PC-9 (cell line): Measurements from ENCODE around the gene PAK6. TPM values are rescaled to one million over a fixed set of nuclear protein-coding genes. Genes with fewer than 3 reads are reported as not detected.

Source experiments
- BruUV-seq: library from RNA; stranded (reverse); fragments of 400-500 nt; replicated peaks from 2 replicates; lab custom pipeline; 2021; lab: Mats Ljungman, UMichigan
- CTCF ChIA-PET: fragments of 300-600 bp; sonication (Branson Sonifier 250); formaldehyde crosslinking; loops from one replicate; lab custom pipeline; 2022; ENCODE audit warnings: antibody characterized with exemption; lab: Charles Lee
- POLR2A ChIA-PET: fragments of 300-600 bp; sonication (Branson Sonifier 250); formaldehyde crosslinking; loops from one replicate; lab custom pipeline; 2022; ENCODE audit warnings: antibody characterized with exemption; ENCODE audit not compliant: unreplicated experiment; lab: Charles Lee
- DNase-seq, 2 experiments: peaks; one replicate each; pipeline versions ENCODE4 v3.0.0 to v3.0.0-alpha.2; 2015 to 2022; ENCODE audit warnings: mixed read lengths in 1 of 2
- H2AFZ ChIP-seq: fragments of 200-600 bp; sonication (generic); 2 replicates; pipeline ENCODE4 v1.8.1; 2017; ENCODE audit warnings: antibody characterized with exemption
- H3F3A ChIP-seq: fragments of 200-600 bp; sonication (generic); 2 replicates; pipeline ENCODE4 v1.8.1; 2017; ENCODE audit warnings: antibody characterized with exemption, mild to moderate bottlenecking, low read depth; ENCODE audit not compliant: insufficient read depth
- H3K27ac ChIP-seq: fragments of 200-600 bp; sonication (generic); 2 replicates; pipeline ENCODE4 v1.6.1; 2016; ENCODE audit warnings: mixed run types
- H3K27me3 ChIP-seq: fragments of 200-600 bp; sonication (generic); 2 replicates; pipeline ENCODE4 v1.6.1; 2016; ENCODE audit warnings: low read depth, mixed run types; ENCODE audit not compliant: insufficient read depth
- H3K36me3 ChIP-seq: fragments of 200-600 bp; sonication (generic); 2 replicates; pipeline ENCODE4 v1.6.1; 2016; ENCODE audit warnings: low read depth, mixed run types
- H3K4me1 ChIP-seq: fragments of 200-600 bp; sonication (generic); replicated peaks from 2 replicates; pipeline ENCODE4 v1.6.1; 2016; ENCODE audit warnings: mixed run types; ENCODE audit not compliant: insufficient read depth
- H3K4me2 ChIP-seq: fragments of 200-600 bp; sonication (generic); 2 replicates; pipeline ENCODE4 v1.6.1; 2017; ENCODE audit warnings: mixed run types
- H3K4me3 ChIP-seq: fragments of 200-600 bp; sonication (generic); 2 replicates; pipeline ENCODE4 v1.6.1; 2016; ENCODE audit warnings: mixed run types
- H3K79me2 ChIP-seq: fragments of 200-600 bp; sonication (generic); 2 replicates; pipeline ENCODE4 v1.6.1; 2017; ENCODE audit warnings: low read depth, mixed run types
- H3K9me2 ChIP-seq: fragments of 200-600 bp; sonication (generic); 2 replicates; pipeline ENCODE4 v1.8.1; 2017; ENCODE audit warnings: mild to moderate bottlenecking; ENCODE audit not compliant: insufficient read depth
- H3K9me3 ChIP-seq: fragments of 200-600 bp; sonication (generic); 2 replicates; pipeline ENCODE4 v1.8.1; 2016; ENCODE audit warnings: low read depth; ENCODE audit not compliant: insufficient read depth
- H4K20me1 ChIP-seq: fragments of 200-600 bp; sonication (generic); 2 replicates; pipeline ENCODE4 v1.8.1; 2017; ENCODE audit not compliant: insufficient read depth
- EZH2 ChIP-seq: fragments of 200-600 bp; sonication (generic); IDR thresholded peaks from 2 replicates; pipeline ENCODE4 v1.8.0; 2017; ENCODE audit warnings: antibody characterized with exemption, low read depth
- intact Hi-C: fragments of 100-400 bp; cut with micrococcal nuclease; formaldehyde crosslinking; loops from one replicate; pipeline ENCODE4 v1.10.0; 2022; ENCODE audit not compliant: unreplicated experiment
- total RNA-seq: library from RNA; stranded (reverse); gene quantifications from 2 replicates; pipeline ENCODE4 v1.2.3, GENCODE V29; 2021
- TF ChIP-seq, protein P1 (sequence below): fragments of 200-600 bp; sonication (generic); conservative IDR thresholded peaks from 2 replicates; pipeline ENCODE4 v1.6.1; 2017; ENCODE audit warnings: mixed run types, antibody characterized with exemption, mild to moderate bottlenecking, moderate library complexity

Gene PAK6
- total RNA-seq, 1 experiment from 2014 or later: 10.7 TPM

DNA sequence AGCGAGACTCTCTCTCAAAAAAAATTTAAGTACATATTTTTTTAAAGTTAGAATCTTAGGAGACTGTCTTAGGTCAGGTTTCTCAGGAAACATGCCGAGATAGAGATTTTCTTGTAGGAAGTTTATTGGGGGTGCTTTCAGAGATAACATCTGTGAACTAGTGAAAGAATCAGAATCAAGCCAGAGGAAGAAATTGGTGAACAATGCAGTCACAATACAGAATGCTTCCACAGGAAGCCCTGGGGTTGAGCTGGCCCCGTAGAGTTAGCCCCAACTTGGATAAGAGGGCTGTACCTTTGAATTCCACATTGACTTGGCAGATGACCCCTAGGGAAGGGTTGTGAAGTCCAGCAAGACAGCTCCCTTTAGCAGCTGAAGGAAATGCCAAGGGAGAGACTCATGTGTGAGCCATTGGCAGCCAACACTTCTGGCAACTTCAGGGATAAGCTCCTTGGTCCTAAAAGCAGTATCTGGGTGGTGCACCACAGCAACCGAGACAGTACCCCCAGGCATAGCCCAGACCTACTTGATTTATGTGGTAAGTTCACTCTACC lies 75.9 kb downstream of the PAK6 start:
- TF ChIP-seq, protein P1, sequence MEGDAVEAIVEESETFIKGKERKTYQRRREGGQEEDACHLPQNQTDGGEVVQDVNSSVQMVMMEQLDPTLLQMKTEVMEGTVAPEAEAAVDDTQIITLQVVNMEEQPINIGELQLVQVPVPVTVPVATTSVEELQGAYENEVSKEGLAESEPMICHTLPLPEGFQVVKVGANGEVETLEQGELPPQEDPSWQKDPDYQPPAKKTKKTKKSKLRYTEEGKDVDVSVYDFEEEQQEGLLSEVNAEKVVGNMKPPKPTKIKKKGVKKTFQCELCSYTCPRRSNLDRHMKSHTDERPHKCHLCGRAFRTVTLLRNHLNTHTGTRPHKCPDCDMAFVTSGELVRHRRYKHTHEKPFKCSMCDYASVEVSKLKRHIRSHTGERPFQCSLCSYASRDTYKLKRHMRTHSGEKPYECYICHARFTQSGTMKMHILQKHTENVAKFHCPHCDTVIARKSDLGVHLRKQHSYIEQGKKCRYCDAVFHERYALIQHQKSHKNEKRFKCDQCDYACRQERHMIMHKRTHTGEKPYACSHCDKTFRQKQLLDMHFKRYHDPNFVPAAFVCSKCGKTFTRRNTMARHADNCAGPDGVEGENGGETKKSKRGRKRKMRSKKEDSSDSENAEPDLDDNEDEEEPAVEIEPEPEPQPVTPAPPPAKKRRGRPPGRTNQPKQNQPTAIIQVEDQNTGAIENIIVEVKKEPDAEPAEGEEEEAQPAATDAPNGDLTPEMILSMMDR: no peak
- Histone ChIP-seq H3K27ac (no peak overlapping the region), H3K9me2 (no peaks in the 10 kb centered on the region), H3K4me2 (no peak overlapping the region), H3K27me3 (no peaks in the 10 kb centered on the region), H3K79me2 (no peaks in the 10 kb centered on the region), H3K4me1 (peaks cover 9% of the 10 kb centered on the region), H4K20me1 (no peaks in the 10 kb centered on the region), H2AFZ (no peak overlapping the region), H3K4me3 (no peak overlapping the region), H3K9me3 (no peaks in the 10 kb centered on the region), H3F3A (peaks cover 5% of the 10 kb centered on the region), H3K36me3 (no peaks in the 10 kb centered on the region)
- DNase-seq: no peak
- POLR2A ChIA-PET: interaction anchor here (0.6 kb wide), 1 partner anchor 24 kb away, joined by 6 read pairs; no protein-coding TSS in a partner anchor
- intact Hi-C loops: no loop called here
- no TSS peak for BruUV-seq
- CTCF ChIA-PET: no interaction called here

DNA sequence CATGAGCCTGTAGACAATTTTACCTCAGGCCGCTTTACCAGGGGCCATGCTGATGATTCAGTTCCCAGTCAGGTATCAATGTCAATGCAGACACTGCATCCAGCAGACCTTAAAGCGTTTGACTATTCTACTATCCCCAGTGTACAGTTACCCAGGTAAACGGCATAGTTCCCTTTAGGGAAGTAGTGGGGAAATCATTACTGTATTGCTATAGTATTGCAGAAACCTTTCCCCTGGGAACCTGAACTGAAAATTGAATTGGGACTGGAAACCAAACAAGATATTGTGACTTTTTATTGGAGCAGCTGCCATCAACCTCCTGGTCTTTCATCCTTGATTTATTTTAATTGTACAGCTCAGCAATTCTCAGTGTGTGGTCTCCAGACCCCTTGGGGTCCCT lies 78.1 kb downstream of the PAK6 start:
- H3K79me2 ChIP-seq: no peaks in the 10 kb centered on the region
- POLR2A ChIA-PET: interaction anchor here (0.7 kb wide), 1 partner anchor 384 kb away, joined by 6 read pairs; no protein-coding TSS in a partner anchor

DNA sequence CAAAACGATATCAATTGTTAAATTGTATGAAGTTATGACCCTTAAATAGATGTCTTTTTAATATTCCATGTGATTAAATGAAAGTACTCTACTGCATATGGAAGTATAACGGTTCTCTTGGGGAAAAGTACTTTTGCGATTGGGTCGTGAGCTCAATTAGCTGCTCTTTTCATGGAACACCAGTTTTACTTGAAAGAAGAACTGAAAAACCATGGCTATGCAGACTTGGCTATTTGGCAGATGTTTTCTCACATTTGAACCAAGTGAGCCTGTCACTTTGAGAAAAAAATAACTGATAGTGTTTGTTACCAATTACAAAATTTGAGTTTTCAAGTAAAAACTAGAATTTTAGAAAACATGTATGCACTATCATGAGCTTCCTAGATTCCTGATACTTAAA lies 78.7 kb downstream of the PAK6 start:
- intact Hi-C loops: no loop called here
- CTCF ChIA-PET: no interaction called here
- H3K36me3 ChIP-seq: no peaks in the 10 kb centered on the region
- no peaks in the 10 kb centered on the region for H3K9me2 ChIP-seq
- DNase-seq: no peak
- no peaks in the 10 kb centered on the region for H3K79me2 ChIP-seq
- no peak for TF ChIP-seq EZH2
- TF ChIP-seq, protein P1: no peak
- H3K27me3 ChIP-seq: no peaks in the 10 kb centered on the region
- no peaks in the 10 kb centered on the region for H4K20me1 ChIP-seq
- no peak overlapping the region for H3K4me3 ChIP-seq
- peaks cover 9% of the 10 kb centered on the region for H3K4me1 ChIP-seq
- peaks cover 5% of the 10 kb centered on the region for H3F3A ChIP-seq
- no peak overlapping the region for H3K27ac ChIP-seq
- no peak overlapping the region for H2AFZ ChIP-seq
- no TSS peak for BruUV-seq
- H3K9me3 ChIP-seq: no peaks in the 10 kb centered on the region
- POLR2A ChIA-PET: no interaction called here
- no peak overlapping the region for H3K4me2 ChIP-seq

More for the DNA sequence above, 78.1 kb downstream of the PAK6 start:
- Histone ChIP-seq H3K4me1 (peaks cover 9% of the 10 kb centered on the region), H3F3A (peaks cover 5% of the 10 kb centered on the region), H3K4me3 (no peak overlapping the region), H3K9me3 (no peaks in the 10 kb centered on the region), H4K20me1 (no peaks in the 10 kb centered on the region), H3K9me2 (no peaks in the 10 kb centered on the region), H3K4me2 (no peak overlapping the region), H3K36me3 (no peaks in the 10 kb centered on the region), H3K27me3 (no peaks in the 10 kb centered on the region), H3K27ac (no peak overlapping the region), H2AFZ (no peak overlapping the region)
- BruUV-seq: no TSS peak
- DNase-seq: no peak
- intact Hi-C loops: no loop called here
- CTCF ChIA-PET: no interaction called here
- no peak for TF ChIP-seq EZH2
- TF ChIP-seq, protein P1: no peak
